GM21528 (cell line): Measurements from ENCODE around the gene CNIH2.

Experiments used
- ATAC-seq: cut with Tn5 transposase; IDR thresholded peaks from one replicate; pipeline ENCODE4 v1.9.1; 2021; ENCODE audit warnings: mild to moderate bottlenecking, moderate library complexity; ENCODE audit not compliant: unreplicated experiment, low FRiP score

CNIH2 gene

DNA sequence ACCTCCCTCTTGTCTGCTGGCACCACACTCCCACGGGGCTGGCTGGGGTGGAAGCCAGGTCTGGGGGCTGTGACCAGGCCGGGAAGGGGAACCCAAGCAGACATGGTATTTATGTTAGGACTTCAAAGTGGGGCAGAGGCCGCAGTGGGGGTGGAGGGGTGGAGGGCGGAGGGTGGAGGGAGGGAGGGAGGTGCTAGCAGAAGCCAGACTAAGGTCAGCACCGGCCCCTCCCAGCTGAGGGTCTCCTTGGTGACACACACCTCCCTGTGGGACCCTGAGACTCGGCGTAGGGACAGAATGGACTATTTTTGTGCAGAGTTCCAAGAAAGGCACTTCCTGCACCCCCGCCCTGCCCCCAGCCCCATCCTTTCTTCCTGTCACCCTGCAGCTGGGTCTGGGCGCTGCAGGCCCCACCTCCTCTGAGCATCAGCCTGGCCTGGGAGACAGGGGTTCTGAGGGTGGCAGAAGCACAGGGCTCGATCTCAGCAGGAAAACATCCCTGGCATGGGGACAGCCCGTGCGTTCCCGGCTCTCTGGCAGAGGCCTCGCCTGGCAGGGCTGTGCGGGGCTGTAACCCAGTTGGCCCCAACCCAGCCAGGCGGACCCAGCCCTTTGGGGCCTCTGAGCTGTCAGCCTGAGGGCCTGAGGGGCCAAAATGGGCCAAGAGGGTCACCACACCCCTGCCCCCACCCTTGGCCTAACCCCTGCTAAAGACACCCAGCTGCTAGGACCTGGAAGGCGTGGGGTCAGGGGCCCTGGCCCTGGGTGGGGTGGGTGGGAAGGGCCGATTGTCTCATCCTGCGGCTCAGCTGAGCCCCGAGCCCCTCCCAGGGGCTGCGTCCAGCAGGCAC, 48.5 kb downstream of the CNIH2 start:
- ATAC-seq, result no peak

DNA sequence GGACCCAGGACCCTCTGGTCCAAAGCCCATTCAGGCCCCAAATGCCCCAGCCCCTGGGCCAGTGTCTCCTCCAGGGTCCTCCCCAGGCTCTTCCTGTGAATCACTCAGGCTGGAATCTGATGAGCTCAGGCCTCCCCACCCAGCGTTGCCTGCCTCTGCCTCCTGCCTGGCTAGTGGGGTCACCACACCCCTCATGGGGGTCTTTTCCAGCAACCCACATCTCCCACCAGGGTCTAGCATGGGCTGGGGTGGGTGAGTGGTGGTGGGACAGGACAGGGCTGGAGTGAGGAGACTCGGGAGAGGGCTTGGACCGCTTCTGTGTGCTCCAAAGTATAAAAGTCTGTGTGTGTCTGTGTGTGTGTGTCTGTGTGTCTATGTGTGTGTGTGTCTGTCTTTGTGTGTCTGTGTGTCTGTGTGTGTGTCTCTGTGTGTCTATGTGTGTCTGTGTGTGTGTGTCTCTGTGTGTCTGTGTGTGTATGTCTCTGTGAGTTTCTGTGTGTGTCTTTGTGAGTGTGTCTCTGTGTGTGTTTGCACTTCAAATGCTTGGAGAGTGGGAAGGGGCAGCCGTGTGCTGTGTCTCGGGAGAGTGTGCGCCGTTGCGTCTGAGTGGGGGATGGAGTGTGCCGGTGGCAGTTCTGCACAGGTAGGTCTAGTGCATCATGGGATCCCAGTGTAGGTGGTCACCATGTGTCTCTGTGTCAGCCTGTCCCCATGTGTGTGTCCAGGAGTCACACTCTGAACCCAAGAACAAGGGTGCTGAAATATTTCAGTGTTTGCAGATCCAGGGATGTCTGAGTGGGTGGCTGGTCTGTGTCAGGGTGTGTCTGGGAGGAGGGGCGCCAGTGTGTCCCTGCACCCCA, 49.4 kb downstream of the CNIH2 start:
- ATAC-seq, result no peak

DNA sequence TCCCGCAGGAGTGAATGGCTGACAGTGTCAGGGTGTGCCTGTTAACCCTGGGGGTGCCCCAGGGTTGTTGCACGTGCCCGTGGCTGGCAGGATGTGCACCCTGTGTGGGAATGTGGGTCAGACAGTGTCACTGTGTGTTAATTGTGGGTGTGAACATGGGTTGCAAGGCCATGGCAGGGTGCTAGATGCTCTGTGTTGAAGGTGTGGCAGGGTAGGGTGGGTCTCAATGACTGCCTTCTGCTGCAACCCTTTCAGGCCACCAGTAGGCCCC, 50.0 kb downstream of the CNIH2 start:
- ATAC-seq, result no peak

DNA sequence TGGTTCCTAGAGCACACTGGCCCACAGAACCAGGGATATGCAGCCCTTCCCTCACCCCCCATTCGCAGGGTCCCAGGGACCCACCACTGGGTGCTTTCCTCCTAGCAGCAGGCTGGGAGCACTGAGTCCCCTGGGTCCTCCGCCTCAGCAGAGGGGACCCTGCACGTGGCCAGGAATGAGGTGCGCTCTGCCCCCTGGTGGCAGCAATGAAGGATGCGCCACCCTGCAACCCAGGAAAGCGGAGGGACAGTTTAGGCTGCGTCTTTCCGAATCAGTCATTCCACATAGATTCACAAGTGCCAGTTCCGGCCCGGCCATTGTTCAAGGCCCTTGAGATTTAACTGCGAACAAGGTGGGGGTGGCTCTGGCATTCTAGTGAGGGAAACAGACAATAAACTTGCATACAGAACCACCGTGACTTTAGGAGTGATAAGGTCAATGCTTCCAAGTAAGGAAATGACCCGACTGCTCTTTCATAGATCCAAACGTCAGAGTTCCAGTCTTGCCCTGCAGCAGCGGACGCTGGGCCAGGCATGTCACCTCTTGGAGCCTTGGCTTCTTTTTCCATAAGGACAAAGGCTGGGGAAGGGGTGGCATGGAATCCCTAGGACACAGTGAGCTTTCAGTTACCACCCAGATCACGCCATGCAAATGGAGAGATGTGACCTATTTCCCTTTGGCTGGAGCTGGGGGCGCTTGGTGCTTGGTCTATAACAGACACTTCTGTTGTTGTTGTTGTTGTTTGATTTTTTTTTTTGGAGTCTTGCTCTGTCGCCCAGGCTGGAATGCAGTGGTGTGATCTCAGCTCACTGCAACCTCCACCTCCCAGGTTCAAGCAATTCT, 50.5 kb downstream of the CNIH2 start:
- ATAC-seq, result no peak

DNA sequence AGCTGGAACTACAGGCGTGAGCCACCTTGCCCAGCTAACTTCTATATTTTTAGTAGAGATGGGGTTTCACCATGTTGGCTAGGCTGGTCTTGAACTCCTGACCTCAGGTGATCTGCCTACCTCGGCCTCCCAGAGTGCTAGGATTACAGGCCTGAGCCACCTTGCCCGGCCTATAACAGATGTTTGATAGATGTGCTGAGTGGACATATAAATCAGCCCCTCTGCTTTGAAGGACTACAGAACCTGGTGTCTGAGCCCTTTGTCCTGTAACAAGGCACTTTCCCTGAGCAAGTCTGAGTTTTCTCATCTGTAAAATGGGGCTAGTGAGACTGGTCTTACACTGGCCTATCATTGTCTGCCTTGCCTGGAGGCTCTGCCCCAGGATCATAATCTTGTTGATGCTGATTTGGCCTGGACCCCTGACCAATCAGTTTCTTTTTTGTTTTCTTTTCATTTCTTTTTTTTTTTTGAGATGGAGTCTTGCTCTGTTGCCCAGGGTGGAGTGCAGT, 51.2 kb downstream of the CNIH2 start:
- no peak for ATAC-seq

DNA sequence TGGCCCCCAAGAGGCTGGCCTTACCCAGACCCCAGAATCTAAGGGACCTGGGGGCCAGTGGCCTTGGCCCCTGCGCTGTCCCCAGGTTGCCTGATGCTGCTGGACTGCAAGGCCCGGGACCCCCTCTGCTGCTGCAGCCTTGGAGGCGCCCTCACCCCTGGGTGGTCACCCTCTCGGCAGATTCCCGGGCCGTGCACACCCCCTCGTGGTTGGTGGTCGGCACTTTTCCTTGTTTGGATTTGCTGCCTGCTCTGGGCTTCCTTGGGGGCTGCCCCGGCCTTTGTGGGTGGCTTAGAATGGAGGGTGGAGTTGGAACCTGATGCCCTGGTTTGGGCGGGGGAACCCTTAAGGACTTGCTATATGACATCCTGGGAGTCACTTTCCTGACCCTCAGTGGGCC, 53.0 kb downstream of the CNIH2 start:
- no peak for ATAC-seq

DNA sequence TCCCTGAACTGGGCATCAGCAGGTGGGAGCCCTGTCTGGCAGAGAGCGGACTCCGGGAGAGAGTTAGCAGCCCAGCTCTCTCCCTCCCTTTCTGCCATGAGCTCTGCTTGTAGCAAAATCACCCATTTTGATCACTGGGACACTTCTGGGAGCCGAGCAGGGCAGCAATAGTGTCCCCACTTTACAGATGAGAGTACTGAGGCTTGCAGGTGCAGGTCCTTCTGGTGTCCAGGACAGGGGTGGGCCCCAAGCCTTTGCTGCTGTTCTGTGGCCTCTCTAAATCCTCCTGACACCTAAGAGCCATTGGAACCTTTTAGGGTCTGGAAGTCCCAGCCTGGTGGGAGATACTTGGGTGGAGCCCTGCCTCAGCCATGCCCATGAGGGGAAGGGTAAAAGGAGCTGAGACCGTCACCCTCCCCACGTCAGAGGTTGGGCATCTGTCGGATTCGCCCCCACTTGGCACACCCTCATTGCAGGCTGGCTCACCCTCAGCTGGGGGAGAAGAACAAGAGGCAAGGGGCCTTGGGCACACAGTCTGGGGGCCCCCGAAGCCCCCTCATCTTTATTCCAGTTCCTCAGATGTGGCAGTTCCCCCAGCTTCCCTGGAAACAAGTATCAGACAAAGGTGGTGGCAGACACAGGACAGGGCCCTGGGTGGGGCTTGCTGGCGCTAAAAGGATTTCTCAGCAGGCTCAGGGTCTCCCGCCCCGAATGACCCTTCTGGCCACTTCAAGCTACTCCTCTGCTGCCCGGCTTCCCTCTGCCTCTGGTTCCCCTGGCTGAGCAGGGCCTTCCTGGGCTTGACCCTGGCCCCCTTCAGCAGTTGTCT, 53.8 kb downstream of the CNIH2 start:
- no peak for ATAC-seq

DNA sequence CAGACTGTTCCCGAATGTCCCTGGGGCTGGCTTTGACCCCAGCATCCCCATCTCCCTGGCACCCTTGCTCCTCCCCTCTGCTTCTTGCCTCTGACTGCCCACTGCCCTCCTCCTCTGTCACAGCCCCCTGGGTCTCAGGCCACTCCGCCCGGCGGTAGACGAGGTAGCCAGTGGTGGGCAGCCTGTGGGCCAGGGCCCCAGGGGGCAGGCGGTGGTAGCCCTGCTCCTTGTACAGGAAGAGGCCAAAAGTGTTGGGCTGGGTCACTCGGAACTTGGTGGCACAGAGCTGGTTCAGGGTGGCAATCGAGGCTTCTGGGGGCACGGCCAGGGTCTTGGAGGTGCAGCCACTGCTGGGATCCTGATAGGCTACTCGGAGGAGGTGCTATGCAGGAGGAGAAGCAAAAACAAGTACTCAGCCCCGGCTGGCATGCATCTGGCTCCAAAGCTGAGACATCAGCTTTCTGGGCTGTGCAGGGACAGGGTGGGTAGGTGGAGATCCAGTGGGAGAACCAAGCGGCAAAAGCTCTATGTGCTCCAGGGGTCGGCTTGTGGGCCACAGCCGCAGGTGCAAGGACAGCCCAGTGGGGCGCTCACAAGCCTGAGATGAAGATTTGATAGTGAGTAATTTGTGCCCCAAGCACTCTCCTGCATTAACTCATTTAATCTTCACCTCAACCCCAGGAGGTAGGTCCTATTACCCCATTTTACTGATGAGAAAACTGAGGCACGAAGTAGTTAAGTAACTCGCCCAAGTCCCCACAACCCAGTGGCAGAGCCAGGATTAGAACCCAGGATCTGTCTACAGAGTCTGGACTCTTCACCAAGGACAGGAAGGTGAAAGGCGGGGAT, 54.6 kb downstream of the CNIH2 start:
- no peak for ATAC-seq

DNA sequence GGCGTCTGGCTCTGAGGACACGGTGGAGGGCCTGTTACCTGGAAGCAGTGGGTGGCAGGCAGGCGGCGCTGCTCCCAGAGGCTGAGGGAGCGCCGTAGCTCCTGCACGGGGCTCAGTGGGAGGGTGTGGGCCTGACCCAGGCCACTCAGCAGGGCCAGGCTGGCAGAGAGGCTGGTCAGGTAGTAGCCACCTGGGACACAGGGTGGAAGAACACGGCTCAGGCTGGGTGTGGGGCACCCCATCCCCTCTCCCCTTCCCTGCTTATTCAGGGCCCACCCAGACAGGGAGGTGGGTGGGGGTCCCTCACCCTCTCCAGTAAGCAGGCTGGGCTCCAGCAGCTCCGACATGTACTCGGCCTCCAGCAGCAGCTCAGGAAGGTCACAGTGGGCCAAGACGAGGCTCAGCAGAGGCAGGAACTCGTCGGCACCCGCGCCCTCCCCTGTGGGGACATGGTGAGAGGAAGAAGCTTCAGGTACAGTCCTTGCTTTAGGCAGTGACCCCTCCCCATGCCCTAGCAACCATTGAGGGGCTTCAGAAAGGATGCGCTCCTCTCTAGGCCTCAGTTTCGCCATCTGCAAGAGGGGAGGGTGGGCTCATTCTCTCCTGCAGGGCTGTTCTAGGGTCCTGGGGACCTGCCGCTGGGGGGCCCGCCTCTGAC, 55.4 kb downstream of the CNIH2 start:
- no peak for ATAC-seq
